Hepatocyte (in vitro differentiated cells): Measurements from ENCODE around the gene HYKK.

Experiments used
- CTCF ChIP-seq: fragments of 200-600 bp; sonication (generic); IDR thresholded peaks from 2 replicates; pipeline ENCODE4 v1.5.1; 2016; ENCODE audit warnings: antibody characterized with exemption, mild to moderate bottlenecking; ENCODE audit not compliant: poor library complexity
- EZH2 ChIP-seq: fragments of 200-600 bp; sonication (generic); IDR thresholded peaks from 2 replicates; pipeline ENCODE4 v1.6.1; 2016; ENCODE audit warnings: antibody characterized with exemption, mild to moderate bottlenecking, borderline replicate concordance
- EZH2phosphoT487 ChIP-seq: fragments of 200-600 bp; sonication (generic); IDR thresholded peaks from one replicate; pipeline ENCODE4 v1.6.1; 2018; ENCODE audit warnings: antibody characterized with exemption, mild to moderate bottlenecking, low read depth, moderate library complexity; ENCODE audit not compliant: unreplicated experiment, severe bottlenecking

- TF ChIP-seq EZH2: no peak
- no peak for TF ChIP-seq CTCF
- no peak for TF ChIP-seq EZH2phosphoT487
Measured at GRCh38 chr15:78533331-78533730, 26.0 kb downstream of the HYKK start.
